ENCODE results near the gene CDC5L.

CDC5L gene

DNA sequence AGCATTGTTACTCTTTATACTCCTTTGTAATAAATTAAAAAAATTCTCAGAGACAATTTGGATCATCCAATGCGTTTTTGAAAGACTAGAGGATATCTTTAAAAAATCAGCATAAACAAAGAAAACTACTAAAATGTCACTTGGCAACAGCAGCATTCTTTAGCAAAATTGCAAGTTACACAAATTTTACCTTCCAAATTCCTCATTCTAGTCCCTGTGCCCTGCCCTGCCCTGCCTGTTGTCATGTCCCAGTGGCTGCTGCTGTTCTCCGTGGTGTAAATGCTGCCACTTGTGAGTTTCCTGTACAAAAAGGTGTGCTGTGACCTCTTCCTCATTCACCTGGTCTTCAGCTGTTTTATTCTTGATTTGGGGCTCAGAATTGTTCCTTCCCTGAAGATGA lies 83.2 kb downstream of the CDC5L start:
- no peak for TF ChIP-seq NFRKB (IDR thresholded peaks at IDR 0.05)
- no peak for TF ChIP-seq L3MBTL2 (conservative IDR thresholded peaks at IDR 0.05)
- no peak for TF ChIP-seq BHLHE40 (IDR thresholded peaks at IDR 0.05; ENCODE audit: borderline replicate concordance)
- ChIA-PET POLR2A (no interaction called here), CTCF (interaction anchor here (0.7 to 1.4 kb wide), 11 partner anchors 13 to 226 kb away, joined by 3 to 9 read pairs (median 4); no protein-coding TSS in a partner anchor)
- DNase-seq (ENCODE audit: extremely low spot score) = no peak

DNA sequence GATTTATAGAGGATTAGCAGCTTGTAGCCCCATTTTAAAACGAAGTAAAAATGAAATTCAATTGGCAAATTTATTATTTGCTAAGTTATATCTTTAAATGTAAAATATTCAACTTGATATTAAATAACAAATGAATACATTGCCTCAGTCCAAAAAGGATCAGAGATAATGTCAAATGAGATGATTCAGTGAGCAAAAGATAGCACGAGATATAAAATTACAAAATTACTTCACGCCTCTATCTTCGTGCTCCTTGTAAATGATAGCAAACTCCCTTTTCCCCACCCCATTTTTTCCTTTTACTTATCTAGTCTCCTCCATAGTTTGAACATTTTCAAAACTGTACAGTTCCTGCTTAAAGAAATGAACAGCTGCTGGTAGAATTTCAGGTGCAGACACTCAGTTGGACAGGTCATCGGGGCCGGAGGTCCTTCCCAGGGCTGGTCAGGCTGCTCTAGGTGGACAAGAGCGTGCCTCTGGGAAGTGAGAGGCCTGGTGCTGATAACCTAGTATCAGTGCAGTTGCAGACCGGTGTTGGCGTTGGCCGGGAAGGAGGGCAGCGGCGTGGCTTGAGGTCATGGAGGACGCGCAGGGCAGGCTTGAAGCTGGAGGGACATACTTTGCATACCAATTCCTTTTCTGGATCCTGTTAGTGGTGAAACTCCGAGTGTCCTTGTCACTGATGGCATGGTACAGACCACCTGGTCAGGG lies 83.9 kb downstream of the CDC5L start:
- ChIA-PET CTCF (no interaction called here), POLR2A (no interaction called here)
- no peak for DNase-seq (ENCODE audit: extremely low spot score)
- TF ChIP-seq PKNOX1 (IDR thresholded peaks at IDR 0.05) = no peak

DNA sequence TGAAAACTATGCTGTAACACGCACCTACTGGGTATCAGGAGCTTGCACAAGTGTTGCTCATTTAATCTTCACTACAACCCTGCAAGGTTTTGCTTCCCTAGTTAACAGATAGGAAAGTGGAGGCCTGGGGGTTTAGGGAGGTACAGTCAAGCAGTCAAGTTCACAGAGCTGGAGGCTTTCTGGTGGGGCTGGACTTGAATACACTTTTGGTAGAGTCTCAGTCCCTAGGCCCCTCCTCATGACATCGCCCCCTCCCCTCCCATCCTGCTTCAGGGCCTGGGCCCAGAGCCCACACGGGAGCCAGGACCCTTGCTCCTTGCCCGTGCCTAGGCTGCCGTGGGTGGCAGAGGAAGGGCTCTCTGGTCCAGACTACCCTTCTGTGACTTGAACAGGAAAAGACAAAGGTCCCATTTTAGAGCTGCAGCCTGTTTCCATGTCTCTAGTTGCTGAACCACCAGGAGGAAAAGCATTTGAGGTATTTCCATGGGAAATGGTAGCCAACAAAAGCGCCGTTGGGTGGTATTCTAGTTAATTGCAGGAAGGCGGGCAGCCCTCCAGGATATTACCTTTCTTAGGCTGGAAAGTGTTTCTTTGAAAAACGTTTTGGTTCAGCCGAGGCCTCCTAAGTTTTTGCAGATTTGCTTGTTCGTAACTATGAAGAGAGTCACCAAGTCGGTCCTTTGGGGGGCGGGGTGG lies 84.9 kb downstream of the CDC5L start:
- DNase-seq (ENCODE audit: extremely low spot score) = no peak
- POLR2A ChIA-PET = no interaction called here
- TF ChIP-seq LEF1 (IDR thresholded peaks at IDR 0.05; ENCODE audit: borderline replicate concordance) (no peak), SP1 (IDR thresholded peaks at IDR 0.05) (no peak), PKNOX1 (IDR thresholded peaks at IDR 0.05) (no peak), CTBP1 (IDR thresholded peaks at IDR 0.05; ENCODE audit: borderline replicate concordance) (no peak), HDGF (IDR thresholded peaks at IDR 0.05; ENCODE audit: borderline replicate concordance) (no peak), FOXM1 (IDR thresholded peaks at IDR 0.05; ENCODE audit: borderline replicate concordance) (no peak)
- CTCF ChIA-PET = interaction anchor here (1.2 kb wide), 1 partner anchor 158 kb away, joined by 4 read pairs; no protein-coding TSS in a partner anchor

- POLR2A ChIA-PET = no interaction called here
- TF ChIP-seq ELF4 (IDR thresholded peaks at IDR 0.05) = no peak
- no peak for TF ChIP-seq FOXM1 (IDR thresholded peaks at IDR 0.05; ENCODE audit: borderline replicate concordance)
- TF ChIP-seq LEF1 (IDR thresholded peaks at IDR 0.05; ENCODE audit: borderline replicate concordance) = no peak
- no peak for TF ChIP-seq TARDBP (IDR thresholded peaks at IDR 0.05)
- TF ChIP-seq FOXA1 (IDR thresholded peaks at IDR 0.05) = no peak
- TF ChIP-seq L3MBTL2 (conservative IDR thresholded peaks at IDR 0.05) = no peak
- TF ChIP-seq BHLHE40 (IDR thresholded peaks at IDR 0.05; ENCODE audit: borderline replicate concordance) = no peak
- no peak for TF ChIP-seq FOXK2 (IDR thresholded peaks at IDR 0.05)
- TF ChIP-seq PKNOX1 (IDR thresholded peaks at IDR 0.05) = no peak
- CTCF ChIA-PET = interaction anchor here (0.7 to 3.2 kb wide), 4 partner anchors 116 to 163 kb away, joined by 3 to 17 read pairs (median 4); no protein-coding TSS in a partner anchor
- no peak for DNase-seq (ENCODE audit: extremely low spot score)
Measured at GRCh38 chr6:44473393-44474189, 86.1 kb downstream of the CDC5L start.

GRCh38 chr6:44474190-44474631 lies 86.7 kb downstream of the CDC5L start:
- no peak for TF ChIP-seq SP1 (IDR thresholded peaks at IDR 0.05)
- TF ChIP-seq NFRKB (IDR thresholded peaks at IDR 0.05) = no peak
- TF ChIP-seq ELF4 (IDR thresholded peaks at IDR 0.05) = no peak
- TF ChIP-seq FOXK2 (IDR thresholded peaks at IDR 0.05) = no peak
- TF ChIP-seq TARDBP (IDR thresholded peaks at IDR 0.05) = no peak
- TF ChIP-seq BHLHE40 (IDR thresholded peaks at IDR 0.05; ENCODE audit: borderline replicate concordance) = no peak
- no peak for TF ChIP-seq PKNOX1 (IDR thresholded peaks at IDR 0.05)
- TF ChIP-seq LEF1 (IDR thresholded peaks at IDR 0.05; ENCODE audit: borderline replicate concordance) = no peak
- TF ChIP-seq L3MBTL2 (conservative IDR thresholded peaks at IDR 0.05) = no peak
- no peak for TF ChIP-seq HDGF (IDR thresholded peaks at IDR 0.05; ENCODE audit: borderline replicate concordance)
- TF ChIP-seq CTBP1 (IDR thresholded peaks at IDR 0.05; ENCODE audit: borderline replicate concordance) = no peak
- no peak for TF ChIP-seq ARNT (IDR thresholded peaks at IDR 0.05)
- TF ChIP-seq SUZ12 (IDR thresholded peaks at IDR 0.05) = no peak
- TF ChIP-seq ZNF384 (IDR thresholded peaks at IDR 0.05) = no peak
- no peak for DNase-seq (ENCODE audit: extremely low spot score)
- POLR2A ChIA-PET = no interaction called here
- CTCF ChIA-PET = interaction anchor here (0.7 to 3.2 kb wide), 7 partner anchors 13 to 186 kb away, joined by 3 to 36 read pairs (median 9); no protein-coding TSS in a partner anchor

Data from HEK293T (cell line).